IPS DF 4.7 (cell line): ENCODE measurements around the gene NFIA.

Source experiments
- DNase-seq: peaks from one replicate; pipeline ENCODE4 v3.0.0-alpha.2; 2013; ENCODE audit warnings: low spot score; ENCODE audit errors: extremely low read depth

Gene NFIA

DNA sequence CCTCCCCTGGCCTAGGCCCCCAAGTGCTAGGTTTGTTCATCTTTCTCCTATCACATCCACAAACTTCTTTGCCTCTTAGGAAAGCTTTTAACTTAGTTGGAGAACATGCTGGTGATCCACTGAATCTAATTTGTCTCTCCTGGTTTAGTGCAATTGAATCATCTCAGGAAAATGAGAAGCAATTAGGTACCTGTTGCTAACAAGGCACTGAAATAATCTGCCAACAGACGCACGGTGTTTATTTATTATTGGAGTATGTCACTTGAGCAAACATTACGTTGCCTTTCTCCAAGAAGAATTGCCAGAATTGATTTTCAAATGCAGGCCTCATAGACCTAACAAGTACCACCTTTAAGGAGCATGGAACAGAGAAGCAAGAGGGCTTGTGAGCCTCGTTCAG, 309.4 kb downstream of the NFIA start:
- no peak for DNase-seq

- DNase-seq: no peak
Measured at GRCh38 chr1:61392409-61393242, 310.3 kb downstream of the NFIA start.

DNA sequence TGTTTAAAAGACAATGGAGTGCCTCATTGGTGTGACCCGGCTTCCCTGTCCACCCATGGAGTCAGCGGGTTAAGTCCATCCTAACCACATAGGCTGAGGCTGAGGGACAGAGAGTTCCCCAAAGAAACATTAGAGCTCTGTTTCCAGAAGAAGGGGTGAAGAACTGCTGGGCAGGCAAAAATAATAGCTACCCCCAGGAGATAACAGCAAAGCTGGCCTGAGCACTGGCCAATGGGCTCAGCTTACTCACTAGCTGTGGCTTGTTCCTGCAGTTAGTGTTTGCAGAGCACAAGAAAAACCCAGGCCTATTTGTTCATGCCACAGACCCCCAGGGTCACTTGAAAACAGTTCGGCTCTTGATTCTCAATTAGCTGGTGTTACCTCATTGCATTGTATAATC, 311.2 kb downstream of the NFIA start:
- no peak for DNase-seq

DNA sequence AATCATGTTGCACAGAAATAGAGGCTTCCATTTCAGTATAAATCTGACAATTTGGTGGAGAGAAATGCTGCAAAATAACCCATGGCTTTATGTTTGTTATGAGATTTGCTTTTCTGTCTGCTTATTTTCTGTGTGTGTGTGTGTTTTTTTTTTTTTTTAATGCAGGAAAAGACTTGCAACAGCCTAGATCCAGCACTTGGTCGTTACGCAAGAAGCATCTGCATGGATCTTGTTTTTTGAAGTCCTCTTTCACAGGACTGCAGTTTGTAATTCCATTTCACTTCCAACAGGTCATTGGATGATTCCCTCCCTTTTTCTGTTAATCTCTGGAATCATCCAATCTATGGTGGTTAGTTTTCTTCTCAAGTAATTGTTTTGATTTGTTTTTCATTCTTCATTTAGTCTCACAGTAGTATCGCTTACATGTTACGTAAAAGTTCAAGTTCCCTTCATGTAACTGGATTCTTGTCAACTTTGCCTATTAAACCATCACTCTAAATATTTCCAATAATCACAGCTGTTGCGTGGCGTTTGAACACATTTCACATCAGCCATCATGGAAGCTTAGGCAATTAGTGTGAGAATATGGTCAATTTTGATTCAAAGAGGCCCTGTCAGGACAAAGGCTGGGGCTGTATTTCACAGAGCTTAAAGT, 312.9 kb downstream of the NFIA start:
- DNase-seq: no peak

GRCh38 chr1:61397495-61397894, 315.1 kb downstream of the NFIA start:
- DNase-seq: no peak

DNA sequence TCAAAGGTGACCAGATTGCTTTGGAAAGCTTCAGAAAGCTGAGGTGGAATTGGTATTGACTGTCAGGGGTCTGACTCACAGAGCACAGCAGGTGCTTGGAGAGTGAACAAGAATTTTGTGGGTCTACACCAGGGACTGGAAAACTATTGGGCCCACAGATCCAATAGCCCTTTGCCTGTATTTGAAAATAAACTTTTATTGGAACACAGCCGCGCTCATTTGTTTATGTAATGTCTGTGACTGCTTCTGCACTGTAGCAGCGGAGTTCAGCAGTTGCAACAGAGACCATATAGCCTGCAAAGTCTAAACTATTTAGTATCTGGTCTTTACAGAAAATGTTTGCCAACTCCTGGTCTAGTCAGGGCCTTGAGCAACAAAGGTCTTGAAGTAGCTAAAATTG, 315.6 kb downstream of the NFIA start:
- no peak for DNase-seq

- no peak for DNase-seq
Measured at GRCh38 chr1:61399199-61399598, 316.8 kb downstream of the NFIA start.

DNA sequence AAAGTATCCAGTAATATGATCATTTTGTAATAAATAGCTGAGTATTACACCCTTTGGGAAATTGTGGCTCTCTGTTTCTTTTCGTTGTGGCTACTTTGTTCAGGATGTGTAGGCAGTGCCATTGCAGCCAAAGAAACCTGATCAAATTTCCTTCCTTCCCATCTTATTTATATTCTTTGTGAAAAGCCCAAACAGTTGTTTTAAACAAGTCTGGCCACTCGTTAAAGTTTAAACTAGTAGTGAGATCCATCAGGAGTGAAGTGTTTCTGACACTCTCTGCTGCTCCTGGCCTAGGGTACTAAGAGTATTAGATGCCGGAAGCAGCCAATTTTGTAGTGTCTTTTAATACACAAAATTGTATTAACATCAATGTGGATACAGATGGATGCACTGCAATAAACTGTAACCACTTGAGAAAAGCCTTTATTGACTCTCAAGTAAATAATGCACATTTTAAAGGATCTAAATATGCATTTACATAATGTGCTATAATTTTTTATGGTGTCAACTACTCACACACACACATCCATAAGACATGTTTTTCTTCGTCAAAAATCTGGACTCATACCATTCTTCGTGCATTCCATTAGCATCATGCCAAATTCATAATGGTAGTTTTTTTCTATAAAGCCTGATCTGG, 317.9 kb downstream of the NFIA start:
- DNase-seq: no peak

GRCh38 chr1:61400997-61401396, 318.6 kb downstream of the NFIA start:
- DNase-seq: no peak

DNA sequence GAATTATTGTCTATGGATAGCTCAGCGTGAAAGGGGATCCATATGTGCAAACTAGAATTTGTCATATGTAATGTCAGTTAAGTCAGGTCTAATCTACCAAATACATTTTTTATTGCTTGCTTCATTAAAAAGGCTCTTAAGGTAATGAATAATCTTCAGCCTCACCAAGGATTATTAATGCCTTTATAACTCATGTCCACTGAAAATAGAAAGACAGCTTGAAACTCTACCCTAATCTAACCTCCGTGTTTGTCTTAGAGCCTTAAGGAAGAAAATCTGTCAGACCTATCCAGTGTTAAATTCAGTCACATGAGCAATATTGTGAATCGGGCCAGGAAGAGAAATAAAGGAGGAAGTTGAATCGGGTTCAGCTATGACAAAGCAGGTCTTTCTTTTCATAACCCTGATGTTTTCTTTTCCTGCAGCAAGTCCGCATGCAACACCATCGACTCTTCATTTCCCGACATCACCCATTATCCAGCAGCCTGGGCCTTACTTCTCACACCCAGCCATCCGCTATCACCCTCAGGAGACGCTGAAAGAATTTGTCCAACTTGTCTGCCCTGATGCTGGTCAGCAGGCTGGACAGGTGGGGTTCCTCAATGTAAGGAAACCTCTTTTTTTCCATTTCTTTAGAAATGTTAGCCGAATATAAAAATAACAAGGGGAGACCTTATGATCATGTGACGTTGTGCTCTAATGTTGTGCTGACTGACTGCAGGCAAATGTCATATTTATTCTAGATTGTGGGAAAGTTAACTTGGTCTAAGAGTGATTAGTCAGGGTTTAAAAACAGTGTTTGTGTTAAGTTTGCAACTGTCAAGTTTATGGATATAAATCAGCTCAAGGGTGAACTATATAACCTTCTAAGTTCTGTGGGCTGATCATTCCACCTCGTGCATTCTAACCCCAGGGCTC, 321.6 kb downstream of the NFIA start:
- no peak for DNase-seq

- DNase-seq: no peak
Measured at GRCh38 chr1:61404597-61405376, 322.4 kb downstream of the NFIA start.

GRCh38 chr1:61406467-61406866, 324.1 kb downstream of the NFIA start:
- no peak for DNase-seq

- DNase-seq: no peak
Measured at GRCh38 chr1:61412601-61413000, 330.2 kb downstream of the NFIA start.

DNA sequence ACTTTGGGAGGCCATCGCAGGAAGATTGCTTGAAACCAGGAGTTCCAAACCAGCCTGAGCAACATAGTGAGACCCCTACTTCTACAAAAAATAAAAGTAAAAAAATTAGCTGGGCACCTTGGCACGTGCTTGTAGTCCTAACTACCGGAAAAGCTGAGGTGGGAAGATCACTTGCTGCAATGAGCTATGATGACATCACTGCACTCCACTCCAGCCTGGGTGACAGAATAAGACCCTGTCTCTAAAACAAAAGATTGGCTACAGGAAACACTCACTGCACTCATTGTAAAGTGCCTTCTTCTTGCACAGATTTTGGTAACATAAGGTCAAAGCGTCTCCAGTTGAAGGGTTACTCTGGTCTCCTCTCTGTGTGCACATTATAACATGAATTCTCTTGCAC, 336.8 kb downstream of the NFIA start:
- DNase-seq: no peak

GRCh38 chr1:61419657-61420056, 337.3 kb downstream of the NFIA start:
- DNase-seq: no peak

GRCh38 chr1:61420243-61420642, 337.9 kb downstream of the NFIA start:
- no peak for DNase-seq

DNA sequence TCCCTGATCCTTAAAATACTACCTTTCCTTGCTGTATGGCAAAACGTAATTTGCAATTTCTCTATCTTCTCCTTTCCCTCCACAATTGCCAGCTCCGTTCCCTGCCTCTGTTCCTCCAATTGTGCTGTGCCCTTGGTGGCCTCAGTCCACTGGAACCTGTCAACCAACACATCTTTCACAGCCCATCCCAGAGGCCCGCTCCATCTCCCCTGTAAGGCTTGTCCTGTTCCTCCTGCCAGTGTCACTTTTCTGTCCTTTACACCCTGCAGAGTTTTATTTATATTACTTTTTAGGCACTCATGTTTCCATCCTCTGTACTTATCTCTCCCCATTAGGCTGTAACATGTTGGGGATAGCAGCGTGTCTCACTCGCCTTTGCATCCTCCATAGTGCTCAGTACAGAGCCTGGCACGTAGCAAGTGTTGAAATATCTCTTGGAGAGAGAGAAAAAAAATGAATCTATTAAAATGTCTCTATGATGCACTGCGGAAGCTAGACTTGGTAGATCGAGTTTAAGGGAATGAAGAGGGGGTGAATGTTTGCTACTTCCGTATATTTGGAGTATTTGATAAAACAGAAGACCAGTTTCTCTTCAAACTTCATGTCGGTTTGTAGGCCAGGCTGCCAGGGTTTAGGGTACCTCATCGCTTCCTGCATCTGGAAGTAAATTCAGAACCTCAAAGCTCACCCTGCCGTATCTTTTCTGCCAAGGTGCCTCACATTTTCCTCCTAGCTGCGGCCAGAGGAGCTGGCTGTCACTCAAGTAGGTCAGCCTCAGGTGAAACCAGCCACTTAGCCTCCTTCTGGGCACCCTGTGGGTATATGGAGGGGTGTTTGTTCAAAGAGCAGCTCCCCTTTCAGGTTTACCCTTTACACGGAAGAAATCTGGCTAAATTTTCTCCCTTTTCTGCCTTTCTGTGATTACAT, 338.8 kb downstream of the NFIA start:
- no peak for DNase-seq

DNA sequence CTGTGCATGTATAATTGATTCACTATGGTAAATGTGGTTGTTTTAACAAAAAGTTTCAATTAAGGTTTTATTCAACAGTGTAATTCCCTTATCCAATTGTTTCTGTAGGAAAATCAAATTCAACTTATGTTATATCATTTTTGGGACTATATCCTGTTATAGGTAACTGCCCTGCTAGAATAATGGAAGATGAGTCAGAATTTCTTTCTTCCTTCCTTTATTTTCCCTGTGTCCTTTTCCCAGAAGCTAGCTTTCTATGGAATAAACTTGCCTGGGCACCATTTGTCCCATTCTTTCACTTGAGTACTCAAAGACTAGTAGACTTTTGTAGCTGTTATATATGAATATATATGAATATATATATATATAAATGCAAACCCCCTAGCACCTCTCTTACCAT, 341.3 kb downstream of the NFIA start:
- no peak for DNase-seq

GRCh38 chr1:61424382-61424781, 342.0 kb downstream of the NFIA start:
- no peak for DNase-seq

DNA sequence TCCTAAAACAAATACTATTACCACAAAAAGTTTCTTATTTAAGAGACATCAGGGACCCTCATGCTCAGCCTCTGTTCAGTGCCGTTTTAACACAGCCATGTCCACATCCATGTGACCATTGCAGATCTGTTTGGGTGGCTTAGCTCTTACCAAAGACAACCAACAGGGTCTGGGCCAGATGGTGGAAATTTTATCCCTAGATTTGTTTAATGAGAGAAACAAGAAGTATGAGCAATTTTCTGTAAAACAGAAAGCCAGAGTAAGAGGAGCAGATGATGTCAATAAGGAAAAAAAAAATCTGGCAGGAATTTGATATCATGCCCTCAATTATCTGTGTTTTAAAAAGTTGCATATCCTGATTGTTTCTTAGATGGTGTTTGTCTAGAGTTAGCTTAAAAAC, 342.7 kb downstream of the NFIA start:
- no peak for DNase-seq
